ENCODE data around the gene ERCC1.

Gene ERCC1

GRCh38 chr19:45376045-45376724 lies 47.5 kb downstream of the ERCC1 start:
- Histone ChIP-seq H4K20me1 (no peaks in the 10 kb centered on the region), H3K9ac (no peak overlapping the region), H3K27ac (no peak overlapping the region), H3K4me1 (peaks cover 12% of the 10 kb centered on the region), H3K36me3 (no peaks in the 10 kb centered on the region), H3K4me3 (no peak overlapping the region), H3K9me3 (no peaks in the 10 kb centered on the region), H3K4me2 (peak overlapping the region; percentile 37), H3K27me3 (no peaks in the 10 kb centered on the region)
- no peak for TF ChIP-seq Cebpa-rat (IDR thresholded peaks at IDR 0.05)

DNA sequence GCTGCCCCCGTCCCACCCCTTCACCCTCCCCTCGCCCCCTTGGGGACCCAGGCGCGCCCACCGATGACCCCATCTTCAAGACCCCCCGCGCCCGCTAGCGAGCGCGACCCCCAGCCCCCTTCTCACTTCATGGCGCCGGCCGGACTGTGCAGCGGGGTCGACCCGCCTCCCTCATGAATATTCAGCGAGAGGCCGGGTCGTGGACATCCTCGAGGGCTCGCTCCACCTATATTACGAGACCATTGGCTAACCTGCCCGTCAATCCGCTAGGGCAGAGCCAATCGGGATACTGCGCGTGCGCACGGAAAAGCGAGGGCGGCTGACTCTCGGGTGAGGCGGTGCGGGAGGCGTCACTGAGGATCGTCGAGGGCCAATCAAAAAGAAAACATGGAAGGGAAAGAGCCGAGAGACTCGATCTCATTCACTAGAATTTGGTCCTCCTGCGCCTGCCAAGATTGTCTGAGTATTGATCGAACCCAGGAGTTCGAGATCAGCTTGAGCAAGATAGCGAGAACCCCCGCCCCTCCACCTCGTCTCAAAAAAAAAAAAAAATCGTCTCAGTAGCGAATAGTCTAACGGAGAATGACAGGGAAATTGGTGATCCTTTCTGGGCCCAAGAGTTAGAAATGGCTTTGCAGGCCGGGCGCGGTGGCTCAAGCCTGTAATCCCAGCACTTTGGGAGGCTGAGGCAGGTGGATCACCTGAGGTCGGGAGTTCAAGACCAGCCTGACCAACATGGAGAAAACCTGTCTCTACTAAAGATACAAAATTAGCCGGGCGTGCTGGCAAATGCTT lies 53.1 kb downstream of the ERCC1 start, which contains the start of gene ERCC2:
TSS of gene ERCC2 (minus strand) at position 164 of the 795 bp plus-strand sequence. CDS start at position 131, 33 bp downstream.
- peak within 1 kb of the TSS; percentile 82 for H3K4me3 ChIP-seq
- H3K27me3 ChIP-seq, result no peaks in the 10 kb centered on the region
- peaks cover 41% of the 10 kb centered on the region for H3K4me1 ChIP-seq
- TF ChIP-seq Cebpa-rat (IDR thresholded peaks at IDR 0.05), result no peak
- peaks cover 9% of the 10 kb centered on the region for H3K36me3 ChIP-seq
- peak within 1 kb of the TSS; percentile 98 for H3K4me2 ChIP-seq
- H3K27ac ChIP-seq, result peak within 1 kb of the TSS; percentile 76
- H4K20me1 ChIP-seq, result no peaks in the 10 kb centered on the region
- H3K9ac ChIP-seq, result peak within 1 kb of the TSS; percentile 85
- no peaks in the 10 kb centered on the region for H3K9me3 ChIP-seq

GRCh38 chr19:45368737-45369340 lies 54.9 kb downstream of the ERCC1 start:
- H3K36me3 ChIP-seq, result peaks cover 26% of the 10 kb centered on the region
- H3K4me3 ChIP-seq, result no peak overlapping the region
- no peaks in the 10 kb centered on the region for H4K20me1 ChIP-seq
- peak overlapping the region; percentile 98 for H3K4me2 ChIP-seq
- H3K9ac ChIP-seq, result no peak overlapping the region
- no peaks in the 10 kb centered on the region for H3K27me3 ChIP-seq
- no peaks in the 10 kb centered on the region for H3K9me3 ChIP-seq
- no peak for TF ChIP-seq Cebpa-rat (IDR thresholded peaks at IDR 0.05)
- H3K4me1 ChIP-seq, result peaks cover 41% of the 10 kb centered on the region
- H3K27ac ChIP-seq, result no peak overlapping the region

- Histone ChIP-seq H4K20me1 (no peaks in the 10 kb centered on the region), H3K9me3 (no peaks in the 10 kb centered on the region), H3K4me3 (no peak overlapping the region), H3K27me3 (no peaks in the 10 kb centered on the region), H3K9ac (no peak overlapping the region), H3K27ac (no peak overlapping the region), H3K36me3 (peaks cover 33% of the 10 kb centered on the region), H3K4me1 (peaks cover 41% of the 10 kb centered on the region), H3K4me2 (no peak overlapping the region; the same call in 1 of the 2 replicates)
- no peak for TF ChIP-seq Cebpa-rat (IDR thresholded peaks at IDR 0.05)
Observed at GRCh38 chr19:45368127-45368526, 55.6 kb downstream of the ERCC1 start.

DNA sequence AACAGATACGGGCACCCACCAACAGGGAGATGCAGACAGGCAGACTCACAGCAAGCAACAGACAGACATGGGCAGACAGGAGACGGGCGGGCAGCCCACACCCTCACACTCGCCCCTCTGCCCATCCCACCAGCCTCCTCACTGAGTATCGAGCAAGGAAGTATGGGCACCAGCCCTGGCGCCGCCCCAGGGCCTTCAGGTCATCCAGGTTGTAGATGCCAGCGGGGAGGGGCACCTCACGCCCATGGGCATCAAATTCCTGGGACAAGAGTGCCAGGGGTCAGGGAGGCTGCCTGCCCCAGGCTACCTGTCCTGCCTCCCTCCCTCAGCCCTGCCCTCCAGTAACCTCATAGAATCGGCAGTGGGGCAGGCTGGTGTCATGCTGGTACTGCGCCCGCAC lies 59.0 kb downstream of the ERCC1 start:
- peaks cover 65% of the 10 kb centered on the region for H3K36me3 ChIP-seq
- H4K20me1 ChIP-seq, result no peaks in the 10 kb centered on the region
- no peak overlapping the region for H3K4me3 ChIP-seq
- no peaks in the 10 kb centered on the region for H3K9me3 ChIP-seq
- H3K4me2 ChIP-seq, result no peak overlapping the region
- H3K9ac ChIP-seq, result no peak overlapping the region
- peaks cover 31% of the 10 kb centered on the region for H3K4me1 ChIP-seq
- no peaks in the 10 kb centered on the region for H3K27me3 ChIP-seq
- H3K27ac ChIP-seq, result no peak overlapping the region
- TF ChIP-seq Cebpa-rat (IDR thresholded peaks at IDR 0.05), result no peak

- no peak overlapping the region for H3K4me2 ChIP-seq
- no peak for TF ChIP-seq Cebpa-rat (IDR thresholded peaks at IDR 0.05)
- H4K20me1 ChIP-seq, result no peaks in the 10 kb centered on the region
- H3K27me3 ChIP-seq, result no peaks in the 10 kb centered on the region
- no peaks in the 10 kb centered on the region for H3K9me3 ChIP-seq
- peaks cover 72% of the 10 kb centered on the region for H3K36me3 ChIP-seq
- H3K4me3 ChIP-seq, result no peak overlapping the region
- no peak overlapping the region for H3K9ac ChIP-seq
- peaks cover 23% of the 10 kb centered on the region for H3K4me1 ChIP-seq
- H3K27ac ChIP-seq, result no peak overlapping the region
Observed at GRCh38 chr19:45363861-45364459, 59.8 kb downstream of the ERCC1 start.

- Histone ChIP-seq H3K9ac (no peak overlapping the region), H4K20me1 (no peaks in the 10 kb centered on the region), H3K36me3 (peaks cover 89% of the 10 kb centered on the region), H3K4me2 (no peak overlapping the region), H3K27ac (no peak overlapping the region), H3K4me1 (peaks cover 11% of the 10 kb centered on the region; the same call in 1 of the 2 replicates), H3K4me3 (no peak overlapping the region), H3K27me3 (no peaks in the 10 kb centered on the region), H3K9me3 (no peaks in the 10 kb centered on the region)
- no peak for TF ChIP-seq Cebpa-rat (IDR thresholded peaks at IDR 0.05)
Observed at GRCh38 chr19:45362291-45362690, 61.4 kb downstream of the ERCC1 start.

GRCh38 chr19:45361608-45362007 lies 62.1 kb downstream of the ERCC1 start:
- no peak overlapping the region for H3K9ac ChIP-seq
- peaks cover 4% of the 10 kb centered on the region; the same call in 1 of the 2 replicates for H3K4me1 ChIP-seq
- no peak for TF ChIP-seq Cebpa-rat (IDR thresholded peaks at IDR 0.05)
- H3K9me3 ChIP-seq, result no peaks in the 10 kb centered on the region
- no peak overlapping the region for H3K4me3 ChIP-seq
- no peak overlapping the region for H3K27ac ChIP-seq
- H4K20me1 ChIP-seq, result no peaks in the 10 kb centered on the region
- no peaks in the 10 kb centered on the region for H3K27me3 ChIP-seq
- H3K36me3 ChIP-seq, result peaks cover 95% of the 10 kb centered on the region
- no peak overlapping the region for H3K4me2 ChIP-seq

- Histone ChIP-seq H3K4me1 (no peaks in the 10 kb centered on the region), H3K9ac (no peak overlapping the region), H3K36me3 (peaks cover 97% of the 10 kb centered on the region), H3K27me3 (no peaks in the 10 kb centered on the region), H3K9me3 (no peaks in the 10 kb centered on the region), H4K20me1 (no peaks in the 10 kb centered on the region), H3K4me3 (no peak overlapping the region), H3K4me2 (no peak overlapping the region), H3K27ac (no peak overlapping the region)
- no peak for TF ChIP-seq Cebpa-rat (IDR thresholded peaks at IDR 0.05)
Observed at GRCh38 chr19:45358213-45358792, 65.4 kb downstream of the ERCC1 start.

Data from BLaER1 (cell line).